Stimulated activated effector memory CD8-positive, alpha-beta T cell treated with anti-CD3 and anti-CD28 coated beads, Interleukin-12 subunit alpha, Interleukin-12 subunit beta, amount 100 ng/mL, for 72 hours (primary cell): ENCODE measurements around the gene RBM38.
A peak's percentile ranks its signal among the peaks of the same experiment; 100 is the strongest.

ENCODE experiments used
- ATAC-seq: fragments of 150-1000 bp; cut with Tn5 transposase; 2 replicates; pipeline ENCODE4 v1.10.0; 2021
- DNase-seq, 2 donors: peaks; one replicate each; pipeline ENCODE4 v3.0.0; 2021 to 2022; ENCODE audit warnings: low spot score in 2 of 2
- H3K27ac Mint-ChIP-seq: one replicate; pipeline ENCODE4 v1.8.0; 2022; ENCODE audit warnings: mild to moderate bottlenecking, mixed read lengths
- H3K36me3 Mint-ChIP-seq: one replicate; pipeline ENCODE4 v1.8.0; 2022; ENCODE audit warnings: mild to moderate bottlenecking, mixed read lengths
- H3K4me1 Mint-ChIP-seq: one replicate; pipeline ENCODE4 v1.8.0; 2022; ENCODE audit warnings: mixed read lengths
- H3K4me3 Mint-ChIP-seq: one replicate; pipeline ENCODE4 v1.8.0; 2022; ENCODE audit warnings: mild to moderate bottlenecking, mixed read lengths
- H3K9me3 Mint-ChIP-seq: one replicate; pipeline ENCODE4 v1.8.0; 2022; ENCODE audit warnings: mixed read lengths

The RBM38 gene

DNA sequence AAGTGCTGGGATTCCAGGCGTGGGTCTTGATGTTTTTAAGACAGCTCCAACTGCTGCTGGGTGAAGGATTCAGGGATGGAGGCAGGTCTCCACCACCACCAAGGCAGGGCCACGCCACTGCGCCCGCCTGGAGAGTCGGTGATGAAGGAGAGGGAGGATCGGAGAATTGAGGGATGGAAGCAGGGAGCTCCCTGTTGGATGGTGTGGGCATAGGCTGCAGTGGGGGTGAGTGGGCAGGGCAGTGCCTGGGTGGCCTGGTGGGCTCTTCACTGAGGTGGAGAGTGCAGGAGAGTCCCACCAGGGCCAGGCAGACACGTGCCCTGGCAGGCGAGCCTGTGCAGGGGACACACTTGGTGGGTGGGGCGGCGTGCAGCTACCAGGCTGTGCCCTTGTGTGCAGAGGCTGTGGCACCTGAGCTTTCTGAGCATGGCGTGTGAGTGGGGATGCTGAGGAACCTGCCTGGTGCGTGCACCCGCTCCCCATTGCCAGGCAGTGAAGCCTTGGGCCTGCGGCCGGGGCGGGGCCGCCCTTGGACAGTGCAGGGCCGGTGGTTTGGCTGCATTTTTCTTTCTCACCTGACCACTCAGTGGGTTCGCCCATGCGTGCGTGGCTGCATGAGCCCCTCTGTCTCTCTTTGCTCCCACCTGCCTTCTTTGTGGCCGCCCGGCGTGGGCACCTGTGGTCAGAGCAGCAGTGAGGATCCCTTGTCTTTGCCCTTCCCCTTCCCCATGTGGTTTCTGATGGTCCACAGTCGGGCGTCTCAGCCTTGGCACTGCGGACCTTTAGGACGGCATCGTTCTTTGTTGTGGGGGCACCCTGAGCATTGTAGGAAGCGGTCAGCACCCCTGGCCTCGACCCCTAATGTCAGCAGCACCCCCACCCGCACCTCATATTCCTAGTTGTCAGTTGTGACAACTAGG, 11.3 kb downstream of the RBM38 start:
- Mint-ChIP-seq H3K36me3 (peaks cover 100% of the 10 kb centered on the region), H3K4me3 (no peak overlapping the region), H3K9me3 (no peaks in the 10 kb centered on the region), H3K27ac (peak overlapping the region; percentile 80), H3K4me1 (peaks cover 54% of the 10 kb centered on the region)
- DNase-seq (no peak), ATAC-seq (no peak)

DNA sequence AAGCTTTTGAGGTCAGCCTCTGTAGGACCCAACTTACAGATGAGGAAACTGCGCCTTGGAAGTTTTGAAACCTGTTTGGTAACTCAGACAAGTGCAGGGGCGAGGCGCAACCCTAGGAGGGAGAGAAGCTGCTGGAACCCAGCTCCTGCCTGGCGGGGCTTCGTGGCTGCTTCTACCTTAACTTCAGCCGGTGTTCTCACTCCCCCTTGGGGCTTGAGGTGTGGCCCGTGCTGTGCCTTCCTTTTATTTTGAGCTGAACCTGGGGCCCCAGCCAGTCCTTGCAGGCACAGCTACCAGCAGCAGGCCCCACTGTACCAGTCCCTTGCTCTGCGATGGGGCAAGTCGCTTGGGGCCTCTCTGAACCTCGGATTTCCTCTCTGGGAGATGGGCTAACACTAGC, 12.0 kb downstream of the RBM38 start:
- no peak for ATAC-seq

DNA sequence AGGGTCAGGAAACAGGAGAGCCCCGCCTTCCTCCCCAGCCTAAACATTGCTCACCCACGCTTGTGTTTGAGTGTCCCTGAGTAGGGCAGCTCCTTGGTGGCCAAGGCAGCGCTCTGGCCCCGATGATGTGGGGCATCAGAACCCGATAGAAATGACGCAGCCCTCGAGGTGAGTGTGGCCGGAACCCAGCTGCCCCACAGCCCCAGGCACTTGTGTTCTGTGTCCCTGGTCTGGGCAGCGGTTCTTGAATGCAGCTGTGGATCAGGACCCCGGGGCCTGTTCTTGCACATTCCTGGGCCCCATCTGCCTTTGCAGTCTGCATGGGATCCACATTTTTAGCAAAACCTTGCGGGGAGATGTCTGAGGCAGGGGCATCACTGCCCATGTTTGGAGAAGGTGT, 12.8 kb downstream of the RBM38 start:
- ATAC-seq (no peak), DNase-seq (no peak)
- peaks cover 39% of the 10 kb centered on the region for H3K4me1 Mint-ChIP-seq
- H3K36me3 Mint-ChIP-seq, result peaks cover 100% of the 10 kb centered on the region
- H3K4me3 Mint-ChIP-seq, result no peak overlapping the region
- no peak overlapping the region for H3K27ac Mint-ChIP-seq
- H3K9me3 Mint-ChIP-seq, result no peaks in the 10 kb centered on the region

More for the DNA sequence above, 12.0 kb downstream of the RBM38 start:
- Mint-ChIP-seq H3K27ac (no peak overlapping the region), H3K4me1 (peaks cover 47% of the 10 kb centered on the region), H3K9me3 (no peaks in the 10 kb centered on the region), H3K4me3 (no peak overlapping the region), H3K36me3 (peaks cover 100% of the 10 kb centered on the region)
- DNase-seq, result no peak

DNA sequence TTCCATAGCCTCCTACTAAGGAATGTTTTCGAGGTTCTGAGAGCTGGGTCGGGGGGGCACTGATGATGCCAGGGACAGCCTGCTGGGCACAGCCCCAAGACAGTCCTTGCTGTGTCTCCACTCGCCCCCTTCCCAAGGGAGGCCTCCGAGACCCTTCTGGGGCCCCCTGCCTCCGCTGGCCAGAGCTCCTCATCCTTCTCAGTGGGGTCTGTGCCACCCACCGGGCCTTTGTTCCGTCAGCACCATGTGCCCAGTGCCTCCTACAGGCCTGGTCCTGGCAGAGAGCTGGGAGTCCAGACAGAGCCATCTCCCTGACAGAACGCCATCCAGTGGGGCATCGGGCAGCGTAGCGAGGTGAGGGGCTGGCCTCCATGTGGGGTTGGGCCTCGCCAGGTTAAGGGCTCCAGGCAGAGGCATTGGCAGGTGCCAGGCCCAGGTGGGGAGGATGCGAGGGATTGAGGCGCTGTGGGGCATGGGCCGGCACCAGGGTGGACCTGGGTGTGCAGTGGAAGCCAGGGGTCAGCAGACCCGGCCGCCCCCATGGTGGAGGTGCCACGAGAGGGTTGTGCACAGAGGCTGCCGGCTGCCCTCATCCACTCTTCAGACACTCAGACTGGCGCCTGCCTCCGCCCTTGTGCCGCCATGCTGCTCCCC, 13.3 kb downstream of the RBM38 start:
- Mint-ChIP-seq H3K9me3 (no peaks in the 10 kb centered on the region), H3K27ac (peak overlapping the region; percentile 74), H3K4me1 (peaks cover 36% of the 10 kb centered on the region), H3K4me3 (no peak overlapping the region), H3K36me3 (peaks cover 100% of the 10 kb centered on the region)
- DNase-seq (no peak), ATAC-seq (no peak)

DNA sequence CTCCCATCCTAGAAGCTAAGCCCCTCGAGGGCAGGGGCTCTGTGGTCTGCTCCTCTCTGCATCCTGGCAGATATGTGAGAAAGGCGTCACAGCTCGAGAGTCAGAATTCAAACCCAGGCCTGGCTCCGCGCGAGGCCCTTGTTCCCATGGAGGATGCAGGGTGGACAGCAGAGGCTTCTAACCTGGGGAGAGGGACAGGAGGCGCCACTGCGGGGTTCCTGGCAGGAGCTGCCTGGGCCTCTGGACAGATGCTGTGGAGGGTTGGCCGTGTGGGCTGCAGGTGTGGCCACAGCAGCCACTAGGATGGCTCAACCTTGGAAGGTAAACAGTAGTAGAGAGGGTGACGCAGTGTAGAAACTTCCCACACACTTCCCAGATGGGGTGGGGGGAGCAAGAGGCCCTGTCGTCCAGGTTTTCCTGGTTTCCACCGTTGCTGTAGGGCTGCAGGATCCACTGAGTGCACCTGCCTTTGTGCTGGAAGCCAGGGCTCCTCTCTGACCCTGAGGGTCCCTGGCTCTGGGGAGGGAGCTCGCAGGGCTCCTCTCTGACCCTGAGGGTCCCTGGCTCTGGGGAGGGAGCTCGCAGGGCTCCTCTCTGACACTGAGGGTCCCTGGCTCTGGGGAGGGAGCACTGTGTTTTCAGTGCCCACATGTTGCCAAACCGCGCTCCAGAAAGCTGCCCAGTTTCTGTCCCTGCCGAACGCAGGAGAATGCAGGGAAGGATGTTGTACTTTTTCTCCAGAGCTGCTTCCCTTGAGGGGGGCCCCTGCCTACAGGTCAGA, 14.2 kb downstream of the RBM38 start:
- peaks cover 35% of the 10 kb centered on the region for H3K4me1 Mint-ChIP-seq
- H3K4me3 Mint-ChIP-seq, result no peak overlapping the region
- H3K27ac Mint-ChIP-seq, result peak overlapping the region; percentile 74
- peaks cover 100% of the 10 kb centered on the region for H3K36me3 Mint-ChIP-seq
- no peak for ATAC-seq
- H3K9me3 Mint-ChIP-seq, result no peaks in the 10 kb centered on the region
- no peak for DNase-seq

DNA sequence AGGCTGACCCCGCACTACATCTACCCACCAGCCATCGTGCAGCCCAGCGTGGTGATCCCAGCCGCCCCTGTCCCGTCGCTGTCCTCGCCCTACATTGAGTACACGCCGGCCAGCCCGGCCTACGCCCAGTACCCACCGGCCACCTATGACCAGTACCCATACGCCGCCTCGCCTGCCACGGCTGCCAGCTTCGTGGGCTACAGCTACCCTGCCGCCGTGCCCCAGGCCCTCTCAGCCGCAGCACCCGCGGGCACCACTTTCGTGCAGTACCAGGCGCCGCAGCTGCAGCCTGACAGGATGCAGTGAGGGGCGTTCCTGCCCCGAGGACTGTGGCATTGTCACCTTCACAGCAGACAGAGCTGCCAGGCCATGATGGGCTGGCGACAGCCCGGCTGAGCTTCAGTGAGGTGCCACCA, 16.4 kb downstream of the RBM38 start:
- Mint-ChIP-seq H3K36me3 (peaks cover 84% of the 10 kb centered on the region), H3K4me1 (peaks cover 34% of the 10 kb centered on the region), H3K9me3 (no peaks in the 10 kb centered on the region), H3K27ac (no peak overlapping the region), H3K4me3 (no peak overlapping the region)
- no peak for DNase-seq
- no peak for ATAC-seq

DNA sequence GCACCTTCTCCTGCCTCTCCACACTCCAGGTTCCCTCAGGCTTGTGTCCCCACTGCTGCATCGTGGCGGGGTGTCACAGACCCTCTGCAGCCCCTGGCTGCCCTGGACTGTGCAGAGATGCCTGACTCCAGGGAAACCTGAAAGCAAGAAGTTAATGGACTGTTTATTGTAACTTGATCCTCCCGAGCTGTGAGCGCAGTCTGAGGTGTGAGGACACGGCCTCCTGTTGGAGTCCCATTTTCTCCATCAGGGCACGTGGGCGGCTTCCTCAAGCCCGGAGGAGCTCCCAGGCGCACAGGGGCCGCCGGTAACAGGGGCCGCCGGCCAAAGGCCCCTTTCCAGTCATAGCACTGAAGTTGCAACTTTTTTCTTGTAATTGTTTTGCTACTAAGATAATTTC, 16.9 kb downstream of the RBM38 start:
- ATAC-seq (no peak), DNase-seq (no peak)
- peaks cover 32% of the 10 kb centered on the region for H3K4me1 Mint-ChIP-seq
- no peaks in the 10 kb centered on the region for H3K9me3 Mint-ChIP-seq
- no peak overlapping the region for H3K27ac Mint-ChIP-seq
- H3K36me3 Mint-ChIP-seq, result peaks cover 82% of the 10 kb centered on the region
- no peak overlapping the region for H3K4me3 Mint-ChIP-seq

DNA sequence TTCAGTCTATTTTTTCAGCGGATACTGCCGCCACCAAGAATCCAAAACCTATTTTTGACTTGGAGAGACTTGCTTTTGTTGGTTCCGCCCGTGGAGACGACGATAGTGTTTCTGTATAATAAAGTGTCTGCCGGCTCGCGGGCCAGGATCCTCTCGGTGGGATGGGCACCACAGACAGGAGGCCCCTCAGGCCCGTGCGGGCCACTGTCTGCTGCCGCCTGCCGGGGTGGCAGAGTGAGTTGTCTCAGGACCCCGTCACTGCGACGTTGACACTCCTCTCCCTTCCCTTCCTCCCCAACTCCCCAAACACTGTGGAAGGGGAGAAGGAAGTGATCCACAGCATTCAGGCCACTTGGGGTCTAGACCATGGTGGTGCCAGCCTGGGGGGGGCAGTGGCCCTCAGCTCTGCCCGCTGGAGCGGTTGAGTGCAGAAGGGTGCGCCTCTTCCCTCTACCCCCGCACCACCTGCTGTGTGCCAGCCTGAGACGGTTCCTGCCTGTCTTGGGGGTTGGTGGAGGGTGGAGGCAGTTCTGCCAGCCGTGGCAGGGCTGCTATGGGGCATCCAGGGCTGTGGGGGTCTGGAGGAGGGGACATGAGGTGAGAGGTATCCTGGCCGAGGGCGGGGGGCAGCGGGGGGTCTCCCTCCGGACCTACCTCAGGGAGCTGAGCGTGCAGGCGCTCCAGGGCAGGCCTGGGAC, 17.5 kb downstream of the RBM38 start:
- ATAC-seq, result no peak

DNA sequence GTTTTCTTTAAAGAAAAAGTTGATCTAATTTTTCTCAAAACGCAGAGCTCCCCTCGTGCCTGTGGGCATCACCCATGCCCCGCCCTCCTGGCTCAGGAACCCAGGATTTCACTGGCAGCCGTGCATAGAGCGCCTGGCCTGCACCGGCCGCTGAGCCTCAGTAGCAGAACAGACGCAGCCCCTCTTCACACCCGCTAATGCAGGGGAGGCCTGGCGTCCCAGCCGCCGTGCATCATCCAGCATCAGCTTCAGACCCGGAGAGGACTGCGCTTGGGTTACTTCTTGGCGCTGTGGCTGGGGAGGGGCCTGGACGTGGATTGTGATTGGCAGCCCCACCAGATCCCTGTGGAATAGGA, 18.1 kb downstream of the RBM38 start:
- H3K36me3 Mint-ChIP-seq, result peaks cover 70% of the 10 kb centered on the region
- H3K9me3 Mint-ChIP-seq, result no peaks in the 10 kb centered on the region
- DNase-seq (no peak), ATAC-seq (no peak)
- H3K4me3 Mint-ChIP-seq, result no peak overlapping the region
- H3K27ac Mint-ChIP-seq, result peak overlapping the region; percentile 34
- peaks cover 32% of the 10 kb centered on the region for H3K4me1 Mint-ChIP-seq

More for the DNA sequence above, 17.5 kb downstream of the RBM38 start:
- Mint-ChIP-seq H3K27ac (peak overlapping the region; percentile 37), H3K4me1 (peaks cover 32% of the 10 kb centered on the region), H3K4me3 (no peak overlapping the region), H3K36me3 (peaks cover 76% of the 10 kb centered on the region), H3K9me3 (no peaks in the 10 kb centered on the region)
- no peak for DNase-seq

DNA sequence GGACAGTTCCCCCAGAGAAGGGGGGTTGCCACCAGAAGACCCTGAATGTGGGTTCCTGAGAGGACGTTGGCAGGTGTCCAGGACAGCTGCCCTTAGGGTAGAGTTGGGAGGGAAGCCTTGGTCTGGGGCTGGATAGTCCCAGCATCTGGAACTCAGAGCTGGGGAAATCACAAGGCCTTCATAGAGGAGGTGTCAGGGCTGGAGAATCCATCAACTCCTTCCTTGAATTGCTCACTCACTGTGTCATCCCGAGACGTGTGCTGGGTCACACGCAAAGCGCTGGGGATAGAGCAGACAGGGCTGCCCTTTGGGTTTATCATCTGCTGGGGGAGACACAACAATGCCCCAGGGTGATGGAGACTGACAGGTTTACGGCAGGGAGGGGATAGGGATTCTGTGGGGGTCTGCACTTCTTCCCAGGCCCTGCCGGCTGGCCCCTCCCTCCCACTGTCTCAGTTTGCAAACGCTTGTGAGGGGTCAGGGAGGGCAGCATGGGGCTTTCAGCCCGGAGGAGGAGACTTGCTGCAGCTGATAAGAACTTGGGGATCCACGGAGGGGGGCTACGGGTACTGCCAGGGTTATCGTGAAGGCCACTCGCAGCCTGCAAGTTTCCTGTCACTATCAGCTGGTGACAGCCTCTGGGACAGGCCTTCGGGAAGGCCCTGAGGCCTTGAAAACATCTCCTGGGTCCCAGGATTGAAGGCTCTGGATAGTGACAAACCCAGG, 18.6 kb downstream of the RBM38 start:
- no peak for ATAC-seq
- peak overlapping the region; percentile 34 for H3K27ac Mint-ChIP-seq
- DNase-seq, result no peak
- H3K4me1 Mint-ChIP-seq, result peaks cover 32% of the 10 kb centered on the region
- H3K36me3 Mint-ChIP-seq, result peaks cover 65% of the 10 kb centered on the region
- no peaks in the 10 kb centered on the region for H3K9me3 Mint-ChIP-seq
- H3K4me3 Mint-ChIP-seq, result no peak overlapping the region

DNA sequence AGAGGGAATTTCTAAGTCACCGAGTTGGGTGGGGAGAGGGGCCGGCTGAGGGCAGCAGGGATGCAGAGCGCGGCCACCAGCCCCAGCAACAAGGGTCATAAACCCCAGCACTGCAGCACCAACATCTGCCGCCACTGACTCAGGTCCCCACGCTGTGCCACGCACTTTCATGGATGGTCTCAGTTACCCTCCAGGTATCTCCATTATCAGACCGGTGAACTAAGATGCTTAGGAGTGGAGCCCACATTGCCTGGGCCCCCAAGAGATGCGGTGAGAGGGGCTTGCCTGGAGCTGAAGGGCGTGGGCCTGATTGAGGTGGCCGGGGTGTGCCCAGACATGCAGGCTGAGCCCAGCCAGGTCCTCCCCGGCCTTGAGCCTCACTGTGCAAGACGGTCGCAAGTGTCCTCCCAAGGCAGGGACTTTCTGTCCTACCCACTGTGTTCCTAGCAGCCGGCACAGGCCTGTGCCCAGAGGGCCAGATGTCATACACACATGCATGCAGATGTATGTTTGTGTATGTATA, 19.3 kb downstream of the RBM38 start:
- H3K27ac Mint-ChIP-seq, result peak overlapping the region; percentile 34
- DNase-seq (no peak), ATAC-seq (no peak)
- peaks cover 32% of the 10 kb centered on the region for H3K4me1 Mint-ChIP-seq
- peaks cover 58% of the 10 kb centered on the region for H3K36me3 Mint-ChIP-seq
- H3K9me3 Mint-ChIP-seq, result no peaks in the 10 kb centered on the region
- no peak overlapping the region for H3K4me3 Mint-ChIP-seq

DNA sequence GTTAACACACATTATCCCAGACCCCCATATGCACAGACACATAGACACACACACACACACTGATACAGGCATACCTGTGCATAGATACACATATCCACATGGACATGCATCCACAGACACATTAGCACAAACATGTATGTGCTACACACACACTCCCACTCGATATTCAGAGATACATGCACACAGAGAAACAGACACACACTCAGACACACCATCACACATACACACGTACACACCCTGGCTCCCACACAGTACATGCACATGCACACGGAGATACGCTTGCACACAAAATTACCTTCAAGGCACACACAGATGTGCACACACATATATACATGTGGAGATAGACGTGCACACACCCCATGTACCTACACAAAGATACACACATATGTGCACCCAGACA, 19.7 kb downstream of the RBM38 start:
- ATAC-seq (no peak), DNase-seq (no peak)
- Mint-ChIP-seq H3K9me3 (no peaks in the 10 kb centered on the region), H3K4me3 (no peak overlapping the region), H3K27ac (peak overlapping the region; percentile 30), H3K36me3 (peaks cover 54% of the 10 kb centered on the region), H3K4me1 (peaks cover 32% of the 10 kb centered on the region)

DNA sequence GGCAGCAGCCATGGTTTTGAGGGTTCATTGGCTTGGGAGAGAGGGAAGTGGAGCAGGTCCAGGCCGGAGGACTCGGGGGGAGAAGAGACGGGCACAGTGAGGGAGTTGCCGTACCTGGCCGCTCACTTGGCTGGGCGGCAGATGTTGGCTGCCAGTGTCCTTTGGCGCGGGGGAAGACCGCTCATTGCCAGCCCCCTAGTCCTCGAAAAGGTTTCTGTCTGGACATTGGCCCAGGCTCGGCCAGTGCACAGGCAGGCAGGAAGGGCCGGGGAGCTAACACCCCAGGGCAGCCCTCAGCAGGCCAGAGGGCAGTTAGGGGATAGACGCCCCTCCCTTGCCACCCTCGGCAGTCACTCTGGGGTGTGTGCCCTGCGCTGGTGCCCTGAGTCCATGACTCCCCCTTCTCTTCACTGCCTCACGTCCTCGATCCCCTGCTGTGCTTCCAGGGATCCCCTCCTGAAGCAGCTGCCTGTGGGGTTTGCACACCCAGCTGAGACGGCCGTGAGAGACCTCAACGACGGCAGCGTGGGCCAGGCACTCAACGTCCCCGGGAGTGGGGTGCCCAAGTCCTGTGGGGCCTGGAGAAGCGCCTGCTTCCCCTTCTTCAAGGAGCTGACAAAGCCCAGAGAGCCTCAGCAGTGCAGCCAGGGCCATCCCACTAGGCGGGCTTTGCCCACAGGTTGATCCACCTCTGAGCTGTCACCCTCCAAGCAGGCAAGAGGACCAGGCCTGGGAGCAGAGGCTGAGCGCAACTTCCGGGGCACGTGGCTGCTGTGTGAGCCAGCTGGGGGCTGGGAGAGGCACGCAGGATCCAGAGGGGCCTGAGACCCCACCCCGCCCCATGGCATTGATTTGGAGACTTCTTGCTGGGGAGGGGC, 20.4 kb downstream of the RBM38 start:
- peaks cover 32% of the 10 kb centered on the region for H3K4me1 Mint-ChIP-seq
- peak; percentile 35 for ATAC-seq
- H3K4me3 Mint-ChIP-seq, result no peak overlapping the region
- H3K27ac Mint-ChIP-seq, result peak overlapping the region; percentile 48
- H3K9me3 Mint-ChIP-seq, result no peaks in the 10 kb centered on the region
- DNase-seq, result no peak
- H3K36me3 Mint-ChIP-seq, result peaks cover 46% of the 10 kb centered on the region
